ENCODE measurements around the gene C2CD5.
"Not testable (repeated sequence)": the region's sequence is repeated elsewhere in the genome, so short reads cannot be mapped to it uniquely, and the experiment has no call there.

C2CD5 gene

GRCh38 chr12:22535038-22535437 is 9.3 kb downstream of the C2CD5 start:
- DNase-seq, result no peak

- DNase-seq, result no peak
Measured at GRCh38 chr12:22533155-22533554, 11.2 kb downstream of the C2CD5 start.

- no peak for DNase-seq
Measured at GRCh38 chr12:22532317-22532716, 12.0 kb downstream of the C2CD5 start.

- no peak for DNase-seq
Measured at GRCh38 chr12:22531205-22531604, 13.1 kb downstream of the C2CD5 start.

GRCh38 chr12:22529281-22530060 is 14.9 kb downstream of the C2CD5 start:
- no peak for DNase-seq

- DNase-seq, result no peak
Measured at GRCh38 chr12:22527999-22528398, 16.3 kb downstream of the C2CD5 start.

- DNase-seq, result no peak
Measured at GRCh38 chr12:22526836-22527235, 17.5 kb downstream of the C2CD5 start.

GRCh38 chr12:22525426-22525825 is 18.9 kb downstream of the C2CD5 start:
- DNase-seq, result no peak

- no peak for DNase-seq
Measured at GRCh38 chr12:22518998-22519397, 25.3 kb downstream of the C2CD5 start.

GRCh38 chr12:22518060-22518719 is 26.2 kb downstream of the C2CD5 start:
- no peak for DNase-seq

GRCh38 chr12:22514875-22515274 is 29.5 kb downstream of the C2CD5 start:
- DNase-seq, result no peak

- no peak for DNase-seq
Measured at GRCh38 chr12:22505826-22506225, 38.5 kb downstream of the C2CD5 start.

- no peak for DNase-seq
Measured at GRCh38 chr12:22500100-22500499, 44.2 kb downstream of the C2CD5 start.

- no peak for DNase-seq
Measured at GRCh38 chr12:22499445-22499844, 44.9 kb downstream of the C2CD5 start.

- no peak for DNase-seq
Measured at GRCh38 chr12:22494319-22494718, 50.0 kb downstream of the C2CD5 start.

GRCh38 chr12:22491034-22491433 is 53.3 kb downstream of the C2CD5 start:
- no peak for DNase-seq

- no peak for DNase-seq
Measured at GRCh38 chr12:22488478-22488877, 55.9 kb downstream of the C2CD5 start.

GRCh38 chr12:22487683-22488082 is 56.7 kb downstream of the C2CD5 start:
- not testable (repeated sequence) for DNase-seq

GRCh38 chr12:22481547-22482104 is 62.7 kb downstream of the C2CD5 start:
- DNase-seq, result no peak

GRCh38 chr12:22480814-22481213 is 63.5 kb downstream of the C2CD5 start:
- not testable (repeated sequence) for DNase-seq

- DNase-seq, result no peak
Measured at GRCh38 chr12:22480016-22480415, 64.3 kb downstream of the C2CD5 start.

- no peak for DNase-seq
Measured at GRCh38 chr12:22477894-22478287, 66.5 kb downstream of the C2CD5 start.

- no peak for DNase-seq
Measured at GRCh38 chr12:22477166-22477893, 67.0 kb downstream of the C2CD5 start.

GRCh38 chr12:22476133-22476532 is 68.2 kb downstream of the C2CD5 start:
- DNase-seq, result no peak
